ENCODE data around the gene PRM1. TPM values are rescaled to one million over a fixed set of nuclear protein-coding genes. Genes with fewer than 3 reads are reported as not detected.

Gene PRM1
- total RNA-seq, 2 experiments from 2014 or later: not detected

DNA sequence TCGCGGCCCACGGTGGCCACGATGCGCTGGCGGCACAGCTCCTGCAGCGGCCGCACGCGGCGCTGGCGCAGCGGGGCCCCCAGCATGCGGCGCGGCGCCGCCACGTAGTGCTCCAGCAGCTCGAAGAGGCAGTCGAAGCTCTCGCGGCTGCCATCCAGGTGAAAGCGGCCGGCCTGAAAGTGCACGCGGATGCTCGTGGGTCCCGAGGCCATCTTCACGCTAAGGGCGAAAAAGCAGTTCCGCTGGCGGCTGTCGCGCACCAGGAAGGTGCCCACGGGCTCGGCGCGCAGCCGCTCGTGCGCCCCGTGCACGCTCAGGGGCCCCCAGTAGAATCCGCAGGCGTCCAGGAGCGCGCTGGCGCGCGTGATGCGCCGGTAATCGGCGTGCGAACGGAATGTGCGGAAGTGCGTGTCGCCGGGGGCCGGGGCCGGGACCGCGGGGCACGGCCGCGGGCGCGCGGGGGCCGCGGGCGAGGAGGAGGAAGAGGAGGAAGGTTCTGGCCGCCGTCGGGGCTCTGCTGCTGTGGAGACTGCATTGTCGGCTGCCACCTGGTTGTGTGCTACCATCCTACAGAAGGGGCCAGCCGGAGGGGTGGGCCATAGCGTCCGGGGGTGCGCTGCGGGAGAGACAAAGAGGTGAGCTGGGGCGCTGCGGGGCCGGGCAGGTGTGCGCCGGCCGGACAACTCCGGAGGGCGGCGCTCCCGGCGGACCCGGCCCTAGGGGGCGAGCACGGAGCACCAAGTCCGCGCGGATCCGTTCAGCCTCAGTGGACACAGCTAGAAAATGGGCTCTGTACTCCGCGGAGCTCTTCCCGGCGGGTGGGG lies 26.0 kb downstream of the PRM1 start:
- ChIA-PET CTCF (interaction anchor here (0.7 to 8.3 kb wide), 49 partner anchors 17 to 306 kb away, joined by 3 to 210 read pairs (median 6); no protein-coding TSS in a partner anchor), POLR2A (interaction anchor here (0.6 to 8.0 kb wide), 59 partner anchors 9 to 543 kb away, joined by 3 to 123 read pairs (median 5); partner anchors contain the start of genes TNP2 and ZC3H7A)
- Mint-ChIP-seq H3K4me1 (ENCODE audit: low read depth) (peaks cover 55% of the 10 kb centered on the region), H3K9me3 (ENCODE audit: insufficient read depth) (no peaks in the 10 kb centered on the region), H3K27me3 (ENCODE audit: low read depth) (no peaks in the 10 kb centered on the region), H3K4me3 (peak overlapping the region; percentile 97), H3K27ac (peak overlapping the region; percentile 90), H3K36me3 (ENCODE audit: low read depth) (peaks cover 50% of the 10 kb centered on the region)
- ATAC-seq: peak; percentile 2
- DNase-seq: peak; percentile 70

DNA sequence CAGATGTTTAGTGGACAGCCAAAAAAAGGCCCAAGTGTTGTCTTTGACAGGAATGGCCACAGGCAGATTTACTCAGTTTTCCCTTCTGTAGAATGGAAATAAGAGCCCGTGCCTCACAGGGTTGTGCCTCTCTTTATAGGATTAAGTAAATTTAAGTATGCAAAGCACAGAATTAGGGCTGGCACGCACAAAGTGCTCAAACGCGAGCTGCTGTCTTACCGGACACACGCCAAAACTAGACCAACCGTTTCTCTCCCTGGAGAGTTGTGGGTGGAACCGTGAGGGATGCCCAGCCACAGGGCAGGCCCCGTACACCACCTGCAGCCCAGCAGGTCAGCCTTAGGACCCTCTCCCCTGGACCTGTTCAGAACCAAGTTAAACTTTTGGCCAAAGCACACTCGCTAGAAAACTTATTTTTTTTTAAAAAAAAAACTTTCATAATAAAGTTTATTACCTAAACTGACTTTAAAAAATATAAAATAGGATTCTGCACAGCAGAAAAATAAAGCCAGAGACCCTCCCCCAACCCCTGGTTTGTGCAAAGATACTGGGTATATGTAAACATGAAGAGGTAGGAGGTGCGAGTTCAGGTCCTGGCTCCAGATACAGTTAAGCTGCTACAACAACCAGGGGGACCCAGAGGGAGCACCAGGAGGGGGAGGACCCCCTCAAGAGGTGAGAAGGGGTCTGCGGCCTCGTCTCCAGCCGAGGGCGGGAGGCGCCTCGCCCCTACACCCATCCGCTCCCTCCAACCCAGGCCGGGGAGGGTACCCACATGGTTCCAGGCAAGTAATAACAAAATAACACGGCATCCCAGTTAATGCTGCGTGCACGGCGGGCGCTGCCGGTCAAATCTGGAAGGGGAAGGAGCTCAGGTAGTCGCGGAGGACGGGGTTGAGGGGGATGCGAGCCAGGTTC lies 26.9 kb downstream of the PRM1 start:
- no peak for DNase-seq
- H3K9me3 Mint-ChIP-seq (ENCODE audit: insufficient read depth): no peaks in the 10 kb centered on the region
- peaks cover 58% of the 10 kb centered on the region for H3K36me3 Mint-ChIP-seq (ENCODE audit: low read depth)
- H3K4me1 Mint-ChIP-seq (ENCODE audit: low read depth): peaks cover 47% of the 10 kb centered on the region
- ChIA-PET CTCF (interaction anchor here (0.8 to 8.3 kb wide), 30 partner anchors 16 to 305 kb away, joined by 3 to 210 read pairs (median 10); no protein-coding TSS in a partner anchor), POLR2A (interaction anchor here (0.5 to 8.0 kb wide), 42 partner anchors 8 to 305 kb away, joined by 3 to 123 read pairs (median 6); no protein-coding TSS in a partner anchor)
- ATAC-seq: no peak
- peak overlapping the region; percentile 93 for H3K27ac Mint-ChIP-seq
- no peaks in the 10 kb centered on the region for H3K27me3 Mint-ChIP-seq (ENCODE audit: low read depth)
- H3K4me3 Mint-ChIP-seq: peak overlapping the region; percentile 97

DNA sequence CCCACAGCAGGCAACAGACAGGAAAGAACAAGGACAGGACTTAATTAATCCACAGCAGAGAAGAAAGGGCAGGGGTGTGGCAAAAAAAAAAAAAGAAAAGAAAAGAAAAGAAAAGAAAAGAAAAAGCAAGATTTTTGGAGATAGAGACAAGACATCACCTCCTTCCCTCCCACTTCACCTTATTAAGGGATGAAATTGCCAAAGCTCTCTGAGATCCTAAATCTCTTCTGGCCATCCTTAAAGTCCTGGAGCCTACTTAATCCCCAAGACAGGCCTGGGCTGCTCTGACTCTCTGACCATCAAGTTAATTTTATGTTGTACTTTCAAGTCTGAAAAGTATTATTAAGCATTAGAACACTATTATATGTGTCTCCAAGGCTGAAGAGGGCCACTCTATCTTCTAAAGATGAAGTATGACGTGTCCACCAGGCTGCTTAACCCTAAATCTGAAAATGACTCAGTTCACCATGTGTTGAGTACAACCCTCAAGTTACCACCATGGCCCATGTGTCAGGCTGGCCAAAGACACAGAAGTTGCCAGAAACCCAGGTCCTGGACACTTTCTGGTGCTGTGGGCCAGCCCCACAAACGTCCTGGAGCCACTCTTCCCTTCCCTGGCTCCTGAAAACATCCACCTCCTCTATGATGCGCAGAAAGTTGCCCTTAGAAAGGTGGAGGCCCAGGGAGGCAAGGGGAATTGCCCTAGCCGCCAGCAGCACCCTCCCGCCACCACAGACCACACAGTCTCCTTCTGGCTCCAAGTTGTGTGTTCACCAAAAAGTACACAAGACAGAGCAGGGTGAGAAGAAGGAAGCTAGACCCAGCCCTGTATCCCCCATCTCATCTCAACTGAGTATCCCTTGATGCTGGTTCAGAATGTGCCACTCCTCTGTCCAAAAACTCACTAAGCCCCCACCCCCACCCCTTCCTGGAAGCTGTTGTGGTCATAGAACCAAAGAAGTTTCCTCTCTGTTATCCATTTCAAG lies 27.8 kb downstream of the PRM1 start:
- Mint-ChIP-seq H3K27ac (peak overlapping the region; percentile 93), H3K4me3 (peak overlapping the region; percentile 97), H3K9me3 (ENCODE audit: insufficient read depth) (no peaks in the 10 kb centered on the region), H3K4me1 (ENCODE audit: low read depth) (peaks cover 44% of the 10 kb centered on the region), H3K27me3 (ENCODE audit: low read depth) (no peaks in the 10 kb centered on the region), H3K36me3 (ENCODE audit: low read depth) (peaks cover 67% of the 10 kb centered on the region)
- peak; percentile 65 for DNase-seq
- ChIA-PET POLR2A (interaction anchor here (0.5 to 8.0 kb wide), 34 partner anchors 7 to 289 kb away, joined by 3 to 123 read pairs (median 7); no protein-coding TSS in a partner anchor), CTCF (interaction anchor here (1.2 to 8.3 kb wide), 8 partner anchors 19 to 299 kb away, joined by 4 to 210 read pairs (median 14); no protein-coding TSS in a partner anchor)
- no peak for ATAC-seq

DNA sequence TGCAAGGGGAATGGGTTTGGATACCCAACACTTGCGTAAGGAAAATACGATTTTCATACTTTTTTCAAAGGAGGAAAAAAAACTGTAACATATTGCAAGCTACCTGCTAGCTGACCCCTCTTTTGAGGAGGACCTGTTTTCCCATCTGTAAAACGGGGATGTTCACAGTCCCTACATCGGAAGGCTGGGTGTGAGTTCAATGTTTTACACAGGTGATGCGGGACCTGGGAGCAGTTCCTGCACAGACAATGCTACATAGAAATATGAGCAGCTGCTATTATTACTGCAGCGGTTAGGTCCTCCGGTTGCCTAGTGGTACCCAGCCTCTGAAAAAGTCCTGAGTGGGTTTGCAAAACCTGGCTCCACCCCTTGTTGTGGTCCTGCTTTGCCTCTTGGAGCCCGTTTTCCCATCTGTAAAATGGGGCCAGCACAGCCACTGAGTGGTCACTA lies 28.6 kb downstream of the PRM1 start:
- no peak for ATAC-seq
- H3K36me3 Mint-ChIP-seq (ENCODE audit: low read depth): peaks cover 75% of the 10 kb centered on the region
- DNase-seq: peak; percentile 45
- H3K9me3 Mint-ChIP-seq (ENCODE audit: insufficient read depth): no peaks in the 10 kb centered on the region
- POLR2A ChIA-PET: interaction anchor here (0.8 to 8.0 kb wide), 22 partner anchors 10 to 288 kb away, joined by 3 to 123 read pairs (median 6); no protein-coding TSS in a partner anchor
- H3K27ac Mint-ChIP-seq: peak overlapping the region; percentile 93
- H3K27me3 Mint-ChIP-seq (ENCODE audit: low read depth): no peaks in the 10 kb centered on the region
- H3K4me1 Mint-ChIP-seq (ENCODE audit: low read depth): peaks cover 45% of the 10 kb centered on the region
- CTCF ChIA-PET: interaction anchor here (1.0 to 6.5 kb wide), 10 partner anchors 18 to 298 kb away, joined by 3 to 56 read pairs (median 6); no protein-coding TSS in a partner anchor
- H3K4me3 Mint-ChIP-seq: peak overlapping the region; percentile 97

DNA sequence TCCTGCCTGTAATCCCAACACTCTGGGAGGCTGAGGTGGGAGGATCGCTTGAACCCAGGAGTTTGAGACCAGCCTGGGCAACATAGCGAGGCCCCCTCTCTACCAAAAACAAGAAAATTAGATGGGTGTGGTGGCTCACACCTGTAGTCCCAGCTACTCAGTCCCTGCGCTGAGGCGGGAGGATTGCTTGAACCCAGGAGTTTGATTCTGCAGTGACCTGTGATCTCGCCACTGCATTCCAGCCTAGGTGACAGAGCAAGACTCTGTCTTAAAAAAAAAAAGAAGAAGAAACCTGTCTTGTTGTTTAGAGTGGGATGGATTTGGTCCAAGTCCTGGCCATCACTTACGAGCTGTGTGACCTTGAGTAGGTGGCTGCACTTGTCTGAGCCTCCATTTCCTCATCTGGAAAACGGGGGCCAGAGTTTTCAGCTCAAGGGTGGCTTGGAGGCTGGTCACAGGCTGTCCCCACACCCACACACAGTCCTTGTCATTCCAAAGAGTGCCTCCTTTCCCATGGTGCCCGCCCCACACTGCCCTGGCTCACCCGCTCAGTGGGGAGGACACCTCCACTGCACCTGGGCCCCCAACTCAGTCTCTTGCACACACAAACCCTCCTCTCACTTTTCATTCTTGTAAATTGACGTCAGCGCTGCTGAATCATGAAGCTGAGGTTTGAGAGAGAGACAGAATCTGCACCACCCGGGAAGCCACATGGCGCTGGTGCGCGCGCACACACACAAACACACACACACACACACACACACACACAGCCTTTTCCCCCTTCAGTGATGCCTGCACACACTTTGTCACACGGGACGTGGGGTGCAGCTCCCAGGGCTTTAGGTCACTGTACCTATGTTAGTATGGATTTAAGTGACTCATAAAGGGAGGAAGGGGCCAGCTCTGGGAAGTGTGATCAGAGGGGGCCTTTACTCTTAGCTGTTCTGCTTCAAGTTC lies 29.3 kb downstream of the PRM1 start:
- H3K27me3 Mint-ChIP-seq (ENCODE audit: low read depth): no peaks in the 10 kb centered on the region
- H3K9me3 Mint-ChIP-seq (ENCODE audit: insufficient read depth): no peaks in the 10 kb centered on the region
- CTCF ChIA-PET: interaction anchor here (0.8 to 6.5 kb wide), 12 partner anchors 17 to 302 kb away, joined by 3 to 56 read pairs (median 4); no protein-coding TSS in a partner anchor
- peaks cover 78% of the 10 kb centered on the region for H3K36me3 Mint-ChIP-seq (ENCODE audit: low read depth)
- POLR2A ChIA-PET: interaction anchor here (0.5 to 8.0 kb wide), 30 partner anchors 9 to 287 kb away, joined by 3 to 123 read pairs (median 4); no protein-coding TSS in a partner anchor
- H3K4me3 Mint-ChIP-seq: peak overlapping the region; percentile 97
- H3K4me1 Mint-ChIP-seq (ENCODE audit: low read depth): peaks cover 45% of the 10 kb centered on the region
- DNase-seq (peak; percentile 85), ATAC-seq (peak; percentile 0)
- peak overlapping the region; percentile 93 for H3K27ac Mint-ChIP-seq

DNA sequence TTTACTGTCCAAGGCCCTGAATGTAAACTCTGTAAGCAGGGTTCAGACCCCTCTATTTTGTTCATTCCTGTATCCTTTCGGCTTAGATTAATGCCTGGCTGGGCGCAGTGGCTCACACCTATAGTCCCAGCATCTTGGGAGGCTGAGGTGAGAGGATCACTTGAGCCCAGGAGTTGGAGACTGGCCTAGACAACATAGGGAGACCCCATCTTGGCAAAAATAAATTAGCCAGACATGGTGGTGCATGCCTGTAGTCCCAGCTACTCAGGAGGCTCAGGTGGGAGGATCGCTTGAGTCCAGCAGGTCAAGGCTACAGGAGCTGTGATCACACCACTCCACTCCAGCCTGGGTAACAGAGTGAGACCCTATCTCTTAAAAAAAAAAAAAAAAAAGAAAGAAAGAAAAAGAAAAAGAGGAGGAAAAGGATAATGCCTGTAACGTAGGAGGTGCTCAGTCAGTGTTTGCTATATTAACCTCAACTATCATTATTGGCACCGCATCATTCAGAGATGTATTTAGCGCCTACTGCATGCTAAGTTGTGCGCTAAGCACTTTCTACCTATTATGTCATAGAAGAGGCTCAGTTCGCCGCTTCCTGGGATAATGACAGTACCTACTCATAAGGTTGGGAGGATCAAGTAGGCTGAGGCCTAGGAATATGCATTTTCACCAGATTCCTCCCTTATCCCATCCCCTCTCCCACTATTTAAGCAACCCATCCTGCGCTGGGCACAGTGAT lies 30.2 kb downstream of the PRM1 start:
- no peak for ATAC-seq
- H3K4me1 Mint-ChIP-seq (ENCODE audit: low read depth): peaks cover 51% of the 10 kb centered on the region
- peak overlapping the region; percentile 93 for H3K27ac Mint-ChIP-seq
- DNase-seq: no peak
- H3K27me3 Mint-ChIP-seq (ENCODE audit: low read depth): no peaks in the 10 kb centered on the region
- POLR2A ChIA-PET: interaction anchor here (0.5 to 8.0 kb wide), 17 partner anchors 9 to 286 kb away, joined by 3 to 123 read pairs (median 7); no protein-coding TSS in a partner anchor
- H3K36me3 Mint-ChIP-seq (ENCODE audit: low read depth): peaks cover 83% of the 10 kb centered on the region
- CTCF ChIA-PET: interaction anchor here (1.2 to 6.5 kb wide), 5 partner anchors 17 to 287 kb away, joined by 4 to 56 read pairs (median 13); no protein-coding TSS in a partner anchor
- no peaks in the 10 kb centered on the region for H3K9me3 Mint-ChIP-seq (ENCODE audit: insufficient read depth)
- H3K4me3 Mint-ChIP-seq: peak overlapping the region; percentile 97

DNA sequence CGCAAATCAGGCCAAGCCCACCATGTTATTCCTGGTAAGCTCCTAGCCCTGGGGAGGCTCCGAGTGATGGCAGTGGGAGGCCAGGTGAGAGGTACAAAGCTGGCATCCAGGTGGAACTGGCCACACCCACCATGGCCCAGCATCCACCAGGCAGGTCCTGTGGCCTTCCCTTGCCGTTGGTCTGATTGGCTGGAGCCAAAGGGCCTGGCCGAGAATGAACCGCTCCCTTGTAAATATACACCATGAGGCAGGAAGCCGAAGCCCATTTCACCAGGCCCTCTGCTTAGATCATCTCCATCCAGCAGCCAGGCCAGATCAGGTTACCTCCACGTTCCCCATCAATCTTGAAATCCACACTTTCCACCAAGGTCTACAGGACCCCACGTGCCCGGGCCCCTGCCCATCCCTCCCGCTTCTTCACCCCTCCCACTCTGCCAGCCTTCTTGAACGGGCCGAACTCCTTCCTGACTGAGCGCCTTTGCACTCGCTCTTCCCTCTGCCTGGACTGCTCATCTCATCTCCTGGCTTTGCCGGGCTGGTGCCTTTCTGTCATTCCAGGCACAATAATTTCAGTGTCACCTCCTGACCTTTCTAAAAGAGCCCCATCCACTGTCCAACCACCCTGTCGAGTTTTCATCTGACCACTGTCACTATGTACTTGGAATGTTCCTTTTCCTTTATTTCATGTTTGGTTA lies 30.9 kb downstream of the PRM1 start:
- Mint-ChIP-seq H3K27me3 (ENCODE audit: low read depth) (no peaks in the 10 kb centered on the region), H3K27ac (peak overlapping the region; percentile 64), H3K4me3 (peak overlapping the region; percentile 29), H3K36me3 (ENCODE audit: low read depth) (peaks cover 89% of the 10 kb centered on the region), H3K4me1 (ENCODE audit: low read depth) (peaks cover 58% of the 10 kb centered on the region), H3K9me3 (ENCODE audit: insufficient read depth) (no peaks in the 10 kb centered on the region)
- ATAC-seq: no peak
- POLR2A ChIA-PET: interaction anchor here (3.6 to 4.2 kb wide), 2 partner anchors 10 to 17 kb away, joined by 15 to 20 read pairs; no protein-coding TSS in a partner anchor
- peak; percentile 50 for DNase-seq
- CTCF ChIA-PET: no interaction called here

DNA sequence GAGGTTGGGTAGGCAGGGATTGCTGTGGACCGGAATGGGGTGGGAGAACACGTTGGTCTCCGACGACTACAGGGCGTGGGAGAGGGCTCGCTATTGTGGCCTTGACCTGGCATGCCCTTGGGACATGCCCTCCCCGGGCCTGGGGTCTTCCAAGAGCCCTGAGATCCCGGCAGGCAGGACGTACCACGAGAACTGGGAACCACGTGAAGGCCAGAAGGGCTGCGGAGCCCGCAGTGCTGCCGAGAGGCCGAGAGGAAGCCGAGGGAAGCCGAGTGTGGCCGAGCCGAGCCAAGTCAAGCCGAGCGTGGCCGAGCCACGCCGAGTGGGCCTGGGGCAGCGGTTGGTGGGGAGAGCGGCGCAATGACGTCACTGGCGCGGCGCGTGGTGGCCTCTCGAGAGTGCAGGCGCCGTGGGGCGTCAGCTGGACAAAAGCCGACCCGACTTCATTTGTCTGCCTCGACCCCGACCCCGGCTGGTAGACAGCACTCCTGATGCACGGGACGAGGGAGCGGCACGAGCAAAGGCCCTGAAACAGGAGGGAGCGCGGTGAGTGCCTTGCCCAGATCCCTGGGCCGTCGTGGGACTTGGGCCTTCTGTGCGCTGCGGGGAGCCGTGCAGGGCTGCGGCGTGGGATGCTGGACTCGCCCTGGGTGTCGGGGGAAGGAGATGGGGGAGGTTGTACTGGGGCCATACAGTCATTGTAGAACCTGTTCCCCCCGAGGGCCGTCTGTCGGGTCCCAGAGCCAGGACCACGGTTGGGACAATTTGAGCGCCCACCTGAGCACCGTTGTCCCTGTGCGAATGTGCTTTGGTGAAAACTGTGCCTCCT lies 31.7 kb downstream of the PRM1 start:
- H3K9me3 Mint-ChIP-seq (ENCODE audit: insufficient read depth): no peaks in the 10 kb centered on the region
- ATAC-seq: no peak
- no peaks in the 10 kb centered on the region for H3K27me3 Mint-ChIP-seq (ENCODE audit: low read depth)
- CTCF ChIA-PET: no interaction called here
- H3K4me1 Mint-ChIP-seq (ENCODE audit: low read depth): peaks cover 65% of the 10 kb centered on the region
- peaks cover 86% of the 10 kb centered on the region for H3K36me3 Mint-ChIP-seq (ENCODE audit: low read depth)
- POLR2A ChIA-PET: interaction anchor here (2.2 to 4.2 kb wide), 3 partner anchors 9 to 25 kb away, joined by 9 to 20 read pairs (median 15); no protein-coding TSS in a partner anchor
- H3K4me3 Mint-ChIP-seq: peak overlapping the region; percentile 28
- peak overlapping the region; percentile 73 for H3K27ac Mint-ChIP-seq
- DNase-seq: peak; percentile 35

All from activated CD8-positive, alpha-beta T cell treated with anti-CD3 and anti-CD28 coated beads, Interleukin-2, amount 10 ng/mL, durations not matched to agents 7 days and 5 days (primary cell).